A673 (cell line): Measurements from ENCODE around the gene KRT31. TPM values are rescaled to one million over a fixed set of nuclear protein-coding genes. Genes with fewer than 3 reads are reported as not detected.

Experiments used
- BruUV-seq: library from RNA; stranded (reverse); fragments of 400-500 nt; replicated peaks from 2 replicates; lab custom pipeline; 2021; lab: Mats Ljungman, UMichigan
- CTCF ChIA-PET: fragments of 300-600 bp; sonication (Branson Sonifier 250); formaldehyde crosslinking; loops from one replicate; lab custom pipeline; 2022; ENCODE audit warnings: antibody characterized with exemption; lab: Charles Lee
- POLR2A ChIA-PET: fragments of 300-600 bp; sonication (Branson Sonifier 250); formaldehyde crosslinking; loops from one replicate; lab custom pipeline; 2022; ENCODE audit warnings: antibody characterized with exemption; ENCODE audit not compliant: low non-redundant PET; lab: Charles Lee
- DNase-seq: peaks from one replicate; pipeline ENCODE4 v3.0.0-alpha.2; 2015; ENCODE audit warnings: low spot score
- H3K27ac ChIP-seq: fragments of 200-600 bp; sonication (generic); 2 replicates; pipeline ENCODE4 v1.5.1; 2016; ENCODE audit warnings: mixed run types, low read depth, mild to moderate bottlenecking, mixed read lengths, antibody characterized with exemption, low read length; ENCODE audit not compliant: poor library complexity, severe bottlenecking
- H3K27me3 ChIP-seq: fragments of 200-600 bp; sonication (generic); replicated peaks from 2 replicates; pipeline ENCODE4 v1.6.1; 2017; ENCODE audit warnings: mixed run types, low read depth, mild to moderate bottlenecking, mixed read lengths, antibody characterized with exemption, low read length; ENCODE audit not compliant: insufficient read depth, poor library complexity
- H3K36me3 ChIP-seq: fragments of 200-600 bp; sonication (generic); 2 replicates; pipeline ENCODE4 v1.6.1; 2016; ENCODE audit warnings: mixed run types, mild to moderate bottlenecking, mixed read lengths, antibody characterized with exemption, low read length; ENCODE audit not compliant: insufficient read depth, poor library complexity, severe bottlenecking
- H3K4me1 ChIP-seq: fragments of 200-600 bp; sonication (generic); 2 replicates; pipeline ENCODE4 v1.6.1; 2017; ENCODE audit warnings: mixed run types, mild to moderate bottlenecking, mixed read lengths, antibody characterized with exemption, low read length; ENCODE audit not compliant: insufficient read depth, poor library complexity, severe bottlenecking
- H3K4me3 ChIP-seq: fragments of 200-600 bp; sonication (generic); 2 replicates; pipeline ENCODE4 v1.5.1; 2016; ENCODE audit warnings: low read depth, mixed run types, mild to moderate bottlenecking, mixed read lengths, low read length; ENCODE audit not compliant: poor library complexity, severe bottlenecking
- H3K9me3 ChIP-seq: fragments of 200-600 bp; sonication (generic); 2 replicates; pipeline ENCODE4 v1.6.1; 2016; ENCODE audit warnings: mixed run types, low read depth, mild to moderate bottlenecking, mixed read lengths, antibody characterized with exemption, low read length; ENCODE audit not compliant: poor library complexity, severe bottlenecking
- EZH2 ChIP-seq: fragments of 200-600 bp; sonication (generic); IDR thresholded peaks from 2 replicates; pipeline ENCODE4 v1.6.1; 2017; ENCODE audit warnings: borderline replicate concordance, low read depth, mild to moderate bottlenecking, mixed read lengths, antibody characterized with exemption, low read length; ENCODE audit not compliant: poor library complexity, severe bottlenecking
- intact Hi-C: fragments of 100-400 bp; cut with micrococcal nuclease; formaldehyde crosslinking; loops from one replicate; pipeline ENCODE4 v1.10.0; 2022; ENCODE audit not compliant: unreplicated experiment
- total RNA-seq: library from RNA; stranded (reverse); gene quantifications from 2 replicates; pipeline ENCODE4 v1.2.3, GENCODE V29; 2021
- TF ChIP-seq, protein P1 (sequence below): fragments of 300-800, 200-600 bp; sonication (generic); conservative IDR thresholded peaks from 2 replicates; pipeline ENCODE4 v1.5.1; 2017; ENCODE audit warnings: low read depth, mild to moderate bottlenecking, antibody characterized with exemption, low read length, moderate library complexity, mixed read lengths

Gene KRT31
- total RNA-seq, 1 experiment from 2014 or later, result not detected

DNA sequence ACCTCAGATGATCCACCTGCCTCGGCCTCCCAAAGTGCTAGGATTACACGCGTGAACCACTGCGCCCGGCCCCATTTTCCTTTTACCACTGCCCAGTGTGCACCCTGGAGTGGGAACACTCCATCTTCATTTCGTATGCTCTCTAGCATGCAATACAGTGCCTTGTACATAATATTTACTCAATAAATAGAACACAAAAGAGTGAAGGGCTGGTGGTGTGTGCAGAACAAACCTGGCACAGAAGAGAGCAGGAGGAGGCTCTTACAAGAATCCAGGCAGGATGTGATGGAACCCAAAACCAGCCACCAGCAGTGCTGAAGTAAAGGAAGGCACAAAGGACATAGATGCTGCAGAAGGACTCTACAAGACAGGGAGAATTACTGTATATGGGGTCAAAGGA, 19.7 kb upstream of the KRT31 start:
- H3K4me3 ChIP-seq, result no peak overlapping the region
- no peaks in the 10 kb centered on the region for H3K27me3 ChIP-seq
- no peaks in the 10 kb centered on the region for H3K4me1 ChIP-seq
- no peak for DNase-seq
- no TSS peak for BruUV-seq
- ChIA-PET POLR2A (no interaction called here), CTCF (no interaction called here)
- no peak for TF ChIP-seq EZH2
- TF ChIP-seq, protein P1, sequence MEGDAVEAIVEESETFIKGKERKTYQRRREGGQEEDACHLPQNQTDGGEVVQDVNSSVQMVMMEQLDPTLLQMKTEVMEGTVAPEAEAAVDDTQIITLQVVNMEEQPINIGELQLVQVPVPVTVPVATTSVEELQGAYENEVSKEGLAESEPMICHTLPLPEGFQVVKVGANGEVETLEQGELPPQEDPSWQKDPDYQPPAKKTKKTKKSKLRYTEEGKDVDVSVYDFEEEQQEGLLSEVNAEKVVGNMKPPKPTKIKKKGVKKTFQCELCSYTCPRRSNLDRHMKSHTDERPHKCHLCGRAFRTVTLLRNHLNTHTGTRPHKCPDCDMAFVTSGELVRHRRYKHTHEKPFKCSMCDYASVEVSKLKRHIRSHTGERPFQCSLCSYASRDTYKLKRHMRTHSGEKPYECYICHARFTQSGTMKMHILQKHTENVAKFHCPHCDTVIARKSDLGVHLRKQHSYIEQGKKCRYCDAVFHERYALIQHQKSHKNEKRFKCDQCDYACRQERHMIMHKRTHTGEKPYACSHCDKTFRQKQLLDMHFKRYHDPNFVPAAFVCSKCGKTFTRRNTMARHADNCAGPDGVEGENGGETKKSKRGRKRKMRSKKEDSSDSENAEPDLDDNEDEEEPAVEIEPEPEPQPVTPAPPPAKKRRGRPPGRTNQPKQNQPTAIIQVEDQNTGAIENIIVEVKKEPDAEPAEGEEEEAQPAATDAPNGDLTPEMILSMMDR, result no peak
- H3K36me3 ChIP-seq, result no peaks in the 10 kb centered on the region
- intact Hi-C loops, result no loop called here
- H3K27ac ChIP-seq, result no peak overlapping the region
- H3K9me3 ChIP-seq, result no peaks in the 10 kb centered on the region

GRCh38 chr17:41416479-41416878, 19.1 kb upstream of the KRT31 start:
- BruUV-seq, result no TSS peak
- CTCF ChIA-PET, result no interaction called here
- no peak overlapping the region for H3K27ac ChIP-seq
- no peaks in the 10 kb centered on the region for H3K27me3 ChIP-seq
- TF ChIP-seq EZH2, result no peak
- TF ChIP-seq, protein P1, result no peak
- H3K4me1 ChIP-seq, result no peaks in the 10 kb centered on the region
- DNase-seq, result no peak
- no peak overlapping the region for H3K4me3 ChIP-seq
- H3K9me3 ChIP-seq, result no peaks in the 10 kb centered on the region
- intact Hi-C loops, result no loop called here
- no peaks in the 10 kb centered on the region for H3K36me3 ChIP-seq
- POLR2A ChIA-PET, result no interaction called here

- POLR2A ChIA-PET, result no interaction called here
- intact Hi-C loops, result no loop called here
Measured at GRCh38 chr17:41415833-41416335, 18.5 kb upstream of the KRT31 start.

More at GRCh38 chr17:41415833-41416335, 18.5 kb upstream of the KRT31 start:
- H3K9me3 ChIP-seq, result no peaks in the 10 kb centered on the region
- no peak overlapping the region for H3K27ac ChIP-seq
- H3K36me3 ChIP-seq, result no peaks in the 10 kb centered on the region
- no peak for DNase-seq
- CTCF ChIA-PET, result no interaction called here
- no TSS peak for BruUV-seq
- no peak overlapping the region for H3K4me3 ChIP-seq
- TF ChIP-seq, protein P1, result no peak
- no peak for TF ChIP-seq EZH2
- H3K4me1 ChIP-seq, result no peaks in the 10 kb centered on the region
- no peaks in the 10 kb centered on the region for H3K27me3 ChIP-seq
